GM21515 (cell line): ENCODE results near the gene TMCO6.
A peak's percentile ranks its signal among the peaks of the same experiment; 100 is the strongest.

Source experiments
- ATAC-seq: cut with Tn5 transposase; IDR thresholded peaks from one replicate; pipeline ENCODE4 v1.9.1; 2021; ENCODE audit not compliant: unreplicated experiment

Gene TMCO6

GRCh38 chr5:140672455-140673186 is 33.4 kb downstream of the TMCO6 start:
- no peak for ATAC-seq

DNA sequence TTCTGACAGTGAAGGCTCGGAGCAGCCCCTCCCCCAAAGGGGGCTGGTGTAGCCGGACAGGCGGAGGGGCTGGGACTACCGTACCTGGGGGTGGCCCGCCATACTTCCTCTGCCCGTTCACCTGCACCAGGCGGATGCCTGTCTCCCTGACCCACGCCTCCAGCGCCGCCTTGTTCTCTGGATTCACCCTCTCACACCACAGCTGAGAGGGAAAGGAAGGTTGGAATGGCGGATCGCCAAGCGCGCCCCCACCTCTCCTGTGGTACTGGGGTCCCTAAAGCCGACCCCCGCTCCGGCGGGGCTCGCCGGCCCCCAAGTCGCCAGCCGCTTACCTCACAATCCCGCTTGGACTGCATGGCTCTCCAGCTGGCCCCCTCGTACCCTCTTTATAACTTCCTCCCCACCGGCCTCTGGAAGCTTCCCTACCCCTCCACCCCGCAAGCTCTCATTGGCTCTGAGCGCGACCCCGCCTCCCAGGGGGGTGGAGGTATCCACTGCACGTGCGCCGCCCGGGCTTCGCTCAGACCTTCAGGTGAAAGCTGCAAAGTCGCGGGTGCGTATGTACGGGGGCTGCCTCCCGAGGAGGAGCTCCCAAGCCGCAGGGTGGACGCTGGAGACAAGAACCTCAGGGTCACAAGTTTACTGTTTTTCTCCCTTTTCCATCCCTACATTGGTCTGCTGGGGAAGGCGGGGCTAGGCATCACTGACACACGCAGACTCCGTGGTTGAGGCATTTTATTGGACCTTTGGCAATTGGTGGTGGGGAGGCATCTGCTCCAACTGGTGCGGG is 34.1 kb downstream of the TMCO6 start, which contains the start of gene DND1:
Gene DND1, minus strand, starts transcription at position 390 of the 790 bp plus-strand sequence. Its CDS starts 34 bp downstream, at position 356.
- no peak for ATAC-seq

DNA sequence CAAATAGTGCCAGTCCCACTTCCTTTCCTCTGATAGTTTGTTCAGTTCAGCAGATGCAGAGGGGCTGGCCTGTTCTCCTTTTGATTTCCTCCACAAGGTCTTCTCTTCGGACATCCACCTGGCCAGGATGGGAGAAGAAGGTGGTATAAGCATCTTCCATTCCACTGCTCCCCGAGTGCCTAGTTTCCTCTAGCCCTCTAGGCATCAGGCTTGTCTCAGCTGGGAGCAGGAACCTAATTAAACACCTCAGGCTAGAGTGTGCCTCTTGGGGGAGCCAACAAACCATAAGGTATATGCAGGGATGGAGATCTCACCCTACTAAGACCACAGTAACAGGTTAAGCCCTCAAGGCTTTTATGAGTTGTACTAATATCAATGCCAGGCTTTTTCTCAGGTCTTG is 35.0 kb downstream of the TMCO6 start:
- no peak for ATAC-seq

GRCh38 chr5:140674629-140675028 is 35.4 kb downstream of the TMCO6 start:
- no peak for ATAC-seq

GRCh38 chr5:140677947-140678346 is 38.7 kb downstream of the TMCO6 start:
- no peak for ATAC-seq

GRCh38 chr5:140678993-140679392 is 39.7 kb downstream of the TMCO6 start:
- no peak for ATAC-seq

- ATAC-seq: peak; percentile 3
Observed at GRCh38 chr5:140690376-140690932, 51.2 kb downstream of the TMCO6 start.

GRCh38 chr5:140690941-140691924 is 52.0 kb downstream of the TMCO6 start, which contains the start of the genes HARS1 and HARS2:
HARS1 (minus strand) TSS chr5:140691370; CDS start chr5:140691304, 66 bp downstream.
HARS2 (plus strand) TSS chr5:140691455; CDS start chr5:140691649, 194 bp downstream.
- peak; percentile 96 for ATAC-seq

DNA sequence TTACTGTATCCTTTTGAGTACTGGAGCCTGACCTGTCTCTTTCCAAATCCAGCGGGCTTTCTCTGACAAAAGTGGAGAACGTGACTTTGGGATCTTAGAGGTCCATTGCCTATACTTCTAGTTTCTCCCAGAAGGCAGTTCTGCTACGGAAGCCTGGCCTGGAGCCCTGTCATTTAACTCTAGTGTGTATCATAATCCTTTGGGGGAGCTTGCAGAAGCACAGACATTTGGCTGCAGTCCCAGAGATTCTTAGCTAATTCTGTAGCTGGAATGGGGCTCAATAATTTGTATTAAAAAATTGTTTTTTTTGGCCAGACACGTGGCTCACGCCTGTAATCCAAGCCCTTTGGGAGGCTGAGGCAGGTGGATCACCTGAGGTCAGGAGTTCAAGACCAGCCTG is 55.0 kb downstream of the TMCO6 start:
- ATAC-seq: no peak
